GM10248 (cell line): ENCODE results near the gene NKG7.
A peak's percentile ranks its signal among the peaks of the same experiment; 100 is the strongest.
"Not testable (repeated sequence)": the region's sequence is repeated elsewhere in the genome, so short reads cannot be mapped to it uniquely, and the experiment has no call there.

Experiments used
- CTCF ChIA-PET: fragments of 300-600 bp; sonication (Branson Sonifier 250); formaldehyde crosslinking; extraction: SDS; loops from one replicate; lab custom pipeline; 2021; ENCODE audit warnings: antibody characterized with exemption; lab: Yijun Ruan, JAX
- POLR2A ChIA-PET: fragments of 350-650 bp; sonication (Branson Sonifier 250); formaldehyde crosslinking; extraction: SDS; loops from one replicate; lab custom pipeline; 2020; ENCODE audit warnings: antibody characterized with exemption; lab: Yijun Ruan, JAX
- DNase-seq: peaks from one replicate; pipeline ENCODE4 v3.0.0; 2012; ENCODE audit errors: extremely low spot score
- TF ChIP-seq, protein P1 (sequence below): IDR thresholded peaks from 2 replicates; pipeline ENCODE4 v1.5.1; 2012; ENCODE audit warnings: mild to moderate bottlenecking, low read depth; ENCODE audit errors: extremely low read depth, missing control alignments, control extremely low read depth

Gene NKG7, protein sequence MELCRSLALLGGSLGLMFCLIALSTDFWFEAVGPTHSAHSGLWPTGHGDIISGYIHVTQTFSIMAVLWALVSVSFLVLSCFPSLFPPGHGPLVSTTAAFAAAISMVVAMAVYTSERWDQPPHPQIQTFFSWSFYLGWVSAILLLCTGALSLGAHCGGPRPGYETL

DNA sequence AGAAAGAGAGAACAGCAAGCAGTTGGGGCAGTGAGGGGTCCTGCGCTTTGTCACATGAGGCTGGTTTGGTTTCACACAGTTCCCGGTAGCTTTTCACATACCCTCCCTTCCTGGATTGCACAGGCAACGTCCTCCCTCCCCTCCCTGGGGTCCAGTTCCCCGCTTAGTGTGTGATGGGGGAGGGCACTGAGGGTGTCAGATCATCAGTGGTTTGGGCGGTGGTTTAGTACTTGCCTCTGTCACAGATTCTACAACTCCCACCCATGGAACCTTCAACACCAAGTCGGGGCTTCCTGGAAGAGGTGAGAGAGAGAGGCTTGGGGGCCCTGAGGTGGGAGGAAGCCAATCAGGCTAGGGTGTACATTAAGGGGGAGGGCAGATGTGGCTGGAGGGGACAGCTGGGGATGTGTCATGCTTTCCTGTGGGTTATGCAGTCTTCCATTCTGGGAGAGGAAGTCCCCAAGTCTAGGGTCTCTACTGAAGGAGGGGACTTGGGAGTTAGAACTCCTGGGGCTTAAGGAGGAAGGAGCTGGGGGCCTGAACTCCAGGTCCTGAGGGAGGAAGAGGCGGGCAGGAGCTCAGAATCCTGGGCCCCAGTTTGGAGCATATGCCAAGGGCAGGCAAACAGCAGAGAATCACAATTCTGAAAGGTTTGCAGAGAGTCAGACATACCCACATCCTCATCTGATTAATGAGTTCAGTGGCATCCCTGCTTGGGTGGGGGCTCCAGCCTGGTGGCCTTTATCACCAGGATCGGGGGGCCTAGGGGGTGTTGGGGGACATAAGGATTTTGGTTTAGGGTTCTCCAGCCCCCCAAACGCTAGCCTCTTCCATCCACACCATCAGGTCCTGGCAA, at the start of gene NKG7:
TSS of gene NKG7 (minus strand) at position 6 of the 856 bp plus-strand sequence. CDS start 119 bp downstream, outside the sequence.
- ChIA-PET CTCF (interaction anchor here (0.8 to 3.4 kb wide), 5 partner anchors 8 to 100 kb away, joined by 3 to 9 read pairs (median 7); no protein-coding TSS in a partner anchor), POLR2A (no interaction called here)
- TF ChIP-seq, protein P1, sequence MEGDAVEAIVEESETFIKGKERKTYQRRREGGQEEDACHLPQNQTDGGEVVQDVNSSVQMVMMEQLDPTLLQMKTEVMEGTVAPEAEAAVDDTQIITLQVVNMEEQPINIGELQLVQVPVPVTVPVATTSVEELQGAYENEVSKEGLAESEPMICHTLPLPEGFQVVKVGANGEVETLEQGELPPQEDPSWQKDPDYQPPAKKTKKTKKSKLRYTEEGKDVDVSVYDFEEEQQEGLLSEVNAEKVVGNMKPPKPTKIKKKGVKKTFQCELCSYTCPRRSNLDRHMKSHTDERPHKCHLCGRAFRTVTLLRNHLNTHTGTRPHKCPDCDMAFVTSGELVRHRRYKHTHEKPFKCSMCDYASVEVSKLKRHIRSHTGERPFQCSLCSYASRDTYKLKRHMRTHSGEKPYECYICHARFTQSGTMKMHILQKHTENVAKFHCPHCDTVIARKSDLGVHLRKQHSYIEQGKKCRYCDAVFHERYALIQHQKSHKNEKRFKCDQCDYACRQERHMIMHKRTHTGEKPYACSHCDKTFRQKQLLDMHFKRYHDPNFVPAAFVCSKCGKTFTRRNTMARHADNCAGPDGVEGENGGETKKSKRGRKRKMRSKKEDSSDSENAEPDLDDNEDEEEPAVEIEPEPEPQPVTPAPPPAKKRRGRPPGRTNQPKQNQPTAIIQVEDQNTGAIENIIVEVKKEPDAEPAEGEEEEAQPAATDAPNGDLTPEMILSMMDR = no peak
- peak; percentile 66 for DNase-seq

DNA sequence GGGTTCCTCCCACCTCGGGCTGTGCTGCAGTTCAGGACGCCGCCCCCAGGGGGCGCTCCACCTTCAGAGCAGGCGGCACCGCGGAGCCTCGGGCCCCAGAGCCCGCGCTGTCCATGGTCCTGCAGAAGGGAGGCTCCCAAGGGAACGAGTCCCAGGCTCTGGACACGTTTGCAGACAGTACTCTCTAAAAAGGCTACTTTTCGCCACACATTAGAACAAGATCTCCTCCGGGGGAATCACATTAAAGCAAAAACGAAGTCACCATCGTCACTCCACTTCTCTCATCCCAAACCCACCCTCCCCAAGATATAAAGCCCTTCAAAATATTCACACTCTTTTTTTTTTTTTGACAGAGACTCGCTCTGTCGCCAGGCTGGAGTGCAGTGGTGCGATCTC, 49.6 kb upstream of the NKG7 start:
- CTCF ChIA-PET = interaction anchor here (0.6 to 13.4 kb wide), 33 partner anchors 10 to 246 kb away, joined by 3 to 168 read pairs (median 4); partner anchors contain the start of genes NKG7 and VSIG10L
- DNase-seq = peak; percentile 89
- POLR2A ChIA-PET = no interaction called here
- TF ChIP-seq, protein P1 = peak; percentile 99

DNA sequence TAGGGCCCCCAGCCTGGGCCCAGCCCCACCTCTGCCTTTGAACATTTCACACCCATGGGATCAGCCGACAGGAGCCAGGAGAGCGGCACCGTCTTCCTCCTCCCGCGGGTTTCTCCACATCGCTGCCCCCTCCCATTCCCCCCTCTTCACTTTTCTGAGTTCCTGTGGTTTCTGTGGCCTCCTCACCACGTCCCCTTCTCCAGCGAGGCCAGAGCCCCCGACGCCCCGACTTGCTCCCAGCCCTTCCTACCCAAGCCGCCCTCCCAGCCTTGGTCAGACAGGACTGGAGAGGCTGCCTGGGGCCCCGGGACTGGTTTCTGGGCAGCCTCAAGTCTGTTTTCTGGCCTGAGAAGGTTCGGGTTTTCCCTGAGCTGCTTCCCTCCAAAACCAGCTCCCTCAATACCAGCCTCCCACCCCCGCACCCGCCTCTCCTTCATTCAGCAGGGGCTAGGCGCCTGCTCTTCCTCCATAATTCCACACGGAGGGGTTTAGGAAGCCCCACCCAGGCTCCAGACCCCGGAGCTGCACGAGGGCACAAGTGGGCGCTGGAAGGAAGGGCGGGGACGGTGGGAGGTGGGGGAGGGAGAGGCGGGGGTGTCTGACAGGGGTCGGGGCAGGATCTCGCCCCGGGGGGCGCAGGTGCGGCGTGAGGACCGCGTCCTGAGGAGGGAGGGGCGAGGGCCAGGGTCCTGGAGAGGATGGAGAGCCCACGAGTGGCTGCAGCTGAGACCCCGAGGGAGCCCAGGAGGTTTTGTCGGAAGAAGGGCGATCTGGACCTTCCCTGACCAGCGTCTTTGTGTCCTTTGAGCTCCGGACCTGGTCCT, 49.0 kb upstream of the NKG7 start:
- TF ChIP-seq, protein P1 = no peak
- ChIA-PET POLR2A (interaction anchor here (0.6 kb wide), 1 partner anchor 17 kb away, joined by 3 read pairs; no protein-coding TSS in a partner anchor), CTCF (interaction anchor here (0.6 to 13.4 kb wide), 36 partner anchors 8 to 247 kb away, joined by 3 to 168 read pairs (median 4); partner anchors contain the start of genes NKG7 and VSIG10L)
- no peak for DNase-seq

DNA sequence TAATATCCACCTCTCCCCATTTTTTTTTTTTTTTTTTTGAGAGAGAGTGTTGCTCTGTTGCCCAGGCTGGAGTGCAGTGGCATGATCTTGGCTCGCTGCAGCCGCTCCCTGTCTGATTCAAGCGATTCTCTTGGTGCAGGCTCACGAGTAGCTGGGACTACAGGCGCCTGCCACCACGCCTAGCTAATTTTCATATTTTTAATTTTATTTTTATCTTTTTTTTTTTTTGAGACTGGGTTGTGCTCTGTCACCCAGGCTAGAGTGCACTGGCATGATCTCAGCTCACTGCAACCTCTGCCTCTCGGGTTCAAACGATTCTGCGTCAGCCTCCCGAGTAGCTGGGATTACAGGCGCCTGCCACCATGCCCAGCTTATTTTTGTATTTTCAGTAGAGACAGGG, 48.1 kb upstream of the NKG7 start:
- ChIA-PET CTCF (interaction anchor here (1.1 to 13.4 kb wide), 17 partner anchors 9 to 248 kb away, joined by 3 to 168 read pairs (median 8); partner anchors contain the start of gene NKG7), POLR2A (interaction anchor here (0.6 to 0.7 kb wide), 2 partner anchors 16 to 223 kb away, joined by 3 to 5 read pairs; no protein-coding TSS in a partner anchor)
- DNase-seq = not testable (repeated sequence)

DNA sequence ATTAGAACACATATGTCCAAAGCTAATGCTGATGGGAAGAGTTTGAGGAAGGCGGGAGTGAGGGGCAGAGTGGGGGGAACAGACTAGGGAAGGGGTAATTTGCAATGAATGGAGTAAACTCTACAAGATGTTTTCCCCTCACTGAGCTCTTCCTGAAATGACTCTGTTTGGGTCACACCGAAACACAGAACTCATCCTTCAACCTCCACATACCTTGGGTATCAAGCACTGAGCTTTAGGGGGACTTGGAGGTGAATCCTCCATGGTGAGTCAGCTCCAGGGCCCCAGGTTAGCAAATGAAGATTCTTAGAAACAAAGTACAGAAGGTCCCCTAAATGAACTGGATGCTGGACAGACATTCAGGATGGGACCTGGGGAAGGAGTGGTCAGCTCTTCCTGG, 46.3 kb upstream of the NKG7 start:
- TF ChIP-seq, protein P1 = no peak
- POLR2A ChIA-PET = interaction anchor here (1.0 to 2.4 kb wide), 3 partner anchors 23 to 79 kb away, joined by 5 to 11 read pairs (median 7); no protein-coding TSS in a partner anchor
- CTCF ChIA-PET = interaction anchor here (1.5 to 13.4 kb wide), 9 partner anchors 10 to 252 kb away, joined by 4 to 168 read pairs (median 10); no protein-coding TSS in a partner anchor
- peak; percentile 35 for DNase-seq

DNA sequence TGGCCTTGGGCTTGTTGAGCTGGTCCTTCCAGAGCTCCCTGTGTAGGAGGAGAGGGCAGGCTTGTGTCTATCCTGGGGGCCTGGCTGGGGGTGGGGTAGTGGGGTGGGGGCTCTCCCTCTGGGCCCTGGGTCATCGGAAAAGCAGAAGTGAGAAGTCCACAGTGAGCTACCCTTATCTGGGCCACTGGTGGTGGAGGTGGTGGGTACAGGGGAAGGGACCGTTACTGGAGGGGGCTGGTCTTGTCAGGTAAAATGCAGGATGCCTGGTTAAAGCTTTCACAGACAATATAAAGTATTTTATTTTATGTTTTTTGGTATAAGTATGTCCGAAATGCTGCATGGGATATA, 45.3 kb upstream of the NKG7 start:
- ChIA-PET POLR2A (interaction anchor here (1.0 to 2.4 kb wide), 3 partner anchors 22 to 78 kb away, joined by 5 to 11 read pairs (median 7); no protein-coding TSS in a partner anchor), CTCF (interaction anchor here (0.6 to 13.4 kb wide), 16 partner anchors 9 to 253 kb away, joined by 3 to 168 read pairs (median 4); no protein-coding TSS in a partner anchor)
- TF ChIP-seq, protein P1 = no peak
- DNase-seq = no peak
